ENCODE measurements around the gene CNTFR.

DNA sequence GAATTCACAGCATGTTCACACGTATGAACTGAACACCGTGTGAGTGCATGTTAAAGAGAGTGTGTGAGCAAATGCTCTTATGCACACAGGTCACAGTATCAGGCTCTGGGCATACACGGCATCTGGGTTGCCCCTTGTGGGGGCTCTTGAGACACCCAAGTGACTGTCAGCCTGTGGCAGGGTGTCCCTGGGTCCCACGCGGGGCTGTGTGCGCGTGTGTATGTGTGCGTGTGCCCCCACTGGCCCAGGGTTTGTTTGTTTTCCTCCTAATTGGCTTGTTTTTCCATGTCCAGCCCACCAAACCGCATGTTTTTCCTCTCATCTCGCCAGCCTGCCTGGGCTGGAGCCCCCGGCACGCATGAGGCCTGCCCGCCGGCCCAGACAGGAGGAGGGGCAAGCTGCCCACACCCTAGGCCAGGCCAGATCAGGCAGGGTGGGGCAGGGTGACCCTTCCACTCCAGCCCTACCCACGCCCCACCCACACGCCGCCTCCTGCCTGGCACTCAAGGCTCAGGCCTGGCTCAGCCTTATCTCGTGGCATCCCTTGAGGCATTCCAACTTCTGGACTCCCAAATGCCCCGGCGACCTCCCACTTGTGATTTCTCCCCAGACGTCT lies 28.8 kb downstream of the CNTFR start:
- TF ChIP-seq EZH2 (IDR thresholded peaks at IDR 0.05; ENCODE audit: low read depth, low read length, severe bottlenecking) (no peak), POLR2A (IDR thresholded peaks at IDR 0.05; ENCODE audit: control extremely low read depth in 1 of 2, low read depth in 2 of 2, low read length in 2 of 2) (no peak), ZNF274 (IDR thresholded peaks at IDR 0.05; ENCODE audit: borderline replicate concordance, extremely low read depth, low read length) (no peak)

All from H1 (cell line).